ENCODE data around the gene PTPRN2.
"Not testable (repeated sequence)": the region's sequence is repeated elsewhere in the genome, so short reads cannot be mapped to it uniquely, and the experiment has no call there.

PTPRN2 gene

GRCh38 chr7:158366916-158367633 lies 220.5 kb downstream of the PTPRN2 start:
- DNase-seq (ENCODE audit: low read depth in 2 of 2): no peak

- DNase-seq (ENCODE audit: low read depth in 2 of 2): no peak
These were observed 221.3 kb downstream of the PTPRN2 start for GRCh38 chr7:158366346-158366745.

GRCh38 chr7:158365267-158365666 lies 222.4 kb downstream of the PTPRN2 start:
- DNase-seq (ENCODE audit: low read depth in 2 of 2): no peak

GRCh38 chr7:158364451-158364850 lies 223.2 kb downstream of the PTPRN2 start:
- DNase-seq (ENCODE audit: low read depth in 2 of 2): no peak

GRCh38 chr7:158362912-158363905 lies 224.4 kb downstream of the PTPRN2 start:
- no peak for DNase-seq (ENCODE audit: low read depth in 2 of 2)

- DNase-seq (ENCODE audit: low read depth in 2 of 2): no peak
These were observed 225.6 kb downstream of the PTPRN2 start for GRCh38 chr7:158362001-158362400.

GRCh38 chr7:158361326-158361946 lies 226.2 kb downstream of the PTPRN2 start:
- no peak for DNase-seq (ENCODE audit: low read depth in 2 of 2)

GRCh38 chr7:158358926-158359645 lies 228.5 kb downstream of the PTPRN2 start:
- DNase-seq (ENCODE audit: low read depth in 2 of 2): no peak

GRCh38 chr7:158357898-158358821 lies 229.5 kb downstream of the PTPRN2 start:
- DNase-seq (ENCODE audit: low read depth in 2 of 2): no peak

- DNase-seq (ENCODE audit: low read depth in 2 of 2): no peak
These were observed 230.3 kb downstream of the PTPRN2 start for GRCh38 chr7:158357106-158357897.

GRCh38 chr7:158356454-158356853 lies 231.2 kb downstream of the PTPRN2 start:
- no peak for DNase-seq (ENCODE audit: low read depth in 2 of 2)

GRCh38 chr7:158355456-158356065 lies 232.1 kb downstream of the PTPRN2 start:
- DNase-seq (ENCODE audit: low read depth in 2 of 2): no peak

- DNase-seq (ENCODE audit: low read depth in 2 of 2): no peak
These were observed 232.8 kb downstream of the PTPRN2 start for GRCh38 chr7:158354861-158355260.

GRCh38 chr7:158353606-158354570 lies 233.7 kb downstream of the PTPRN2 start:
- no peak for DNase-seq (ENCODE audit: low read depth in 2 of 2)

- DNase-seq (ENCODE audit: low read depth in 2 of 2): not testable (repeated sequence)
These were observed 235.5 kb downstream of the PTPRN2 start for GRCh38 chr7:158351899-158352729.

GRCh38 chr7:158351481-158351880 lies 236.1 kb downstream of the PTPRN2 start:
- DNase-seq (ENCODE audit: low read depth in 2 of 2): no peak

GRCh38 chr7:158351051-158351450 lies 236.6 kb downstream of the PTPRN2 start:
- no peak for DNase-seq (ENCODE audit: low read depth in 2 of 2)

Data from stimulated activated CD8-positive, alpha-beta memory T cell treated with anti-CD3 and anti-CD28 coated beads, Interleukin-15, amount 100 ng/mL, for 48 hours (primary cell).